Activated CD4-positive, alpha-beta T cell treated with anti-CD3 and anti-CD28 coated beads, Interleukin-2, amount 10 ng/mL, durations not matched to agents 7 days and 5 days (primary cell): ENCODE results near the gene IBA57. TPM values are rescaled to one million over a fixed set of nuclear protein-coding genes. Genes with fewer than 3 reads are reported as not detected.

Source experiments
- CTCF ChIA-PET: fragments of 350-600 bp; sonication (Branson Sonifier 250); formaldehyde crosslinking; loops from one replicate; lab custom pipeline; 2021; ENCODE audit warnings: antibody characterized with exemption; lab: Charles Lee
- POLR2A ChIA-PET: fragments of 350-600 bp; sonication (Branson Sonifier 250); formaldehyde crosslinking; loops from one replicate; lab custom pipeline; 2021; ENCODE audit warnings: antibody characterized with exemption; lab: Charles Lee
- DNase-seq: peaks from one replicate; pipeline ENCODE4 v3.0.0-alpha.2; 2020
- H3K27ac Mint-ChIP-seq: one replicate; pipeline ENCODE4 v1.8.0; 2021; ENCODE audit warnings: mild to moderate bottlenecking, moderate library complexity, mixed read lengths
- H3K27me3 Mint-ChIP-seq: one replicate; pipeline ENCODE4 v1.8.0; 2021; ENCODE audit warnings: mixed read lengths
- H3K36me3 Mint-ChIP-seq: one replicate; pipeline ENCODE4 v1.8.0; 2021; ENCODE audit warnings: low read depth, mixed read lengths
- H3K4me1 Mint-ChIP-seq: one replicate; pipeline ENCODE4 v1.8.0; 2021; ENCODE audit warnings: mixed read lengths
- H3K4me3 Mint-ChIP-seq: one replicate; pipeline ENCODE4 v1.8.0; 2021; ENCODE audit warnings: mild to moderate bottlenecking, moderate library complexity, mixed read lengths
- H3K9me3 Mint-ChIP-seq: one replicate; pipeline ENCODE4 v1.8.0; 2021; ENCODE audit warnings: mixed read lengths
- total RNA-seq, 2 experiments: library from RNA; stranded (reverse); gene quantifications; one replicate each; pipeline ENCODE4 v1.2.3, GENCODE V29; 2021

Gene IBA57
- total RNA-seq, 2 experiments from 2014 or later, result 6.4 to 8.2 TPM

DNA sequence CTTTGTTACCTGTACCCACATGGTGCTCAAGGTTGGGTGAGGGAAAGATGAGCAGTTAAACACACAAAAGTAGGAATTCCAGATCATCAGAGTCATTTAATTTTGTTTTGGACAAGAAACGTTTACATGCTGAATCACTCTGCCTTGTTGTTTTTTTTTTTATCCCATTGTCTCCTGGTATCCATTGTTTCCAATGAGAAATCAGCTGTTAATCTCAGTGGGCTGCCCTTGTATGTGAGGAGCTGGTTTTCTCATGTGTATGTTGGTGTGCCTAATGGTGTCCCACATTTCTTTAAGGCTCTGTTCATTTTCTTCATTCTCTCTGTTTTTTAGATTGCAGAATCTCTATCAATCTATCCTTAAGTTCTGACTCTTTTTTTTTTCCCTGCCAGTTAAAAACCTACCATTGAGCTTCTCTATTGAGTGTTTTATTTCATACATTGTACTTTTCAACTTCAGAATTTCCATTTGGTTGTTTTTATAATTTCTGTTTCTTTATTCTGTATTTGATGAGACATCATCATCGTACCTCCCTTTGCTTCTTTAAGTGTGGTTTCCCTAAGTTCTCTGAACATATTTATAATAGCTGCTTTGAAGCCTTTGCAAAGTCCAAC lies 33.5 kb downstream of the IBA57 start:
- ChIA-PET CTCF (interaction anchor here (0.9 kb wide), 1 partner anchor 10 kb away, joined by 3 read pairs; no protein-coding TSS in a partner anchor), POLR2A (no interaction called here)
- Mint-ChIP-seq H3K4me1 (no peaks in the 10 kb centered on the region), H3K27ac (no peak overlapping the region), H3K9me3 (peaks cover 18% of the 10 kb centered on the region), H3K27me3 (peaks cover 8% of the 10 kb centered on the region), H3K36me3 (peaks cover 11% of the 10 kb centered on the region), H3K4me3 (no peak overlapping the region)
- no peak for DNase-seq

DNA sequence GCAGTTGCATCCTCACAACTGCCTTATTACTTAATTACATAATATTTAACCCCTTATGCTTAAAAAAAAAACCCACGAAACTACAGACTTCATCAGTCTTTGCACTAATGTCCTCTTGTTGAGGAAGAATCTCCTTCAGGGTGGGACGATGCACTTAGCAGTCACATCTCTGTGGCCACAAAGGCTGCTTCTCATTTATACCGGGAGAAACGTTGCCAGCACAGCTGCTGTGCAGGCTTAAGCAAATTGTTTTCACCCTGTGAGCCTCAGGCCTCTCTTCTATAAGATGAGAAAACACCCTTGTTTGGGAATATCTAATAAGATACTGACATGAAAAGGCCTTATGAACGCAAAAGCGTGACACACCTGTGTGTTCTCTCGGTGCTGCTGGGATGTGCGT lies 39.4 kb downstream of the IBA57 start:
- no peak for DNase-seq
- ChIA-PET POLR2A (no interaction called here), CTCF (no interaction called here)
- no peak overlapping the region for H3K27ac Mint-ChIP-seq
- H3K27me3 Mint-ChIP-seq, result peaks cover 14% of the 10 kb centered on the region
- H3K9me3 Mint-ChIP-seq, result peaks cover 3% of the 10 kb centered on the region
- H3K4me3 Mint-ChIP-seq, result no peak overlapping the region
- H3K4me1 Mint-ChIP-seq, result no peaks in the 10 kb centered on the region
- H3K36me3 Mint-ChIP-seq, result no peaks in the 10 kb centered on the region

DNA sequence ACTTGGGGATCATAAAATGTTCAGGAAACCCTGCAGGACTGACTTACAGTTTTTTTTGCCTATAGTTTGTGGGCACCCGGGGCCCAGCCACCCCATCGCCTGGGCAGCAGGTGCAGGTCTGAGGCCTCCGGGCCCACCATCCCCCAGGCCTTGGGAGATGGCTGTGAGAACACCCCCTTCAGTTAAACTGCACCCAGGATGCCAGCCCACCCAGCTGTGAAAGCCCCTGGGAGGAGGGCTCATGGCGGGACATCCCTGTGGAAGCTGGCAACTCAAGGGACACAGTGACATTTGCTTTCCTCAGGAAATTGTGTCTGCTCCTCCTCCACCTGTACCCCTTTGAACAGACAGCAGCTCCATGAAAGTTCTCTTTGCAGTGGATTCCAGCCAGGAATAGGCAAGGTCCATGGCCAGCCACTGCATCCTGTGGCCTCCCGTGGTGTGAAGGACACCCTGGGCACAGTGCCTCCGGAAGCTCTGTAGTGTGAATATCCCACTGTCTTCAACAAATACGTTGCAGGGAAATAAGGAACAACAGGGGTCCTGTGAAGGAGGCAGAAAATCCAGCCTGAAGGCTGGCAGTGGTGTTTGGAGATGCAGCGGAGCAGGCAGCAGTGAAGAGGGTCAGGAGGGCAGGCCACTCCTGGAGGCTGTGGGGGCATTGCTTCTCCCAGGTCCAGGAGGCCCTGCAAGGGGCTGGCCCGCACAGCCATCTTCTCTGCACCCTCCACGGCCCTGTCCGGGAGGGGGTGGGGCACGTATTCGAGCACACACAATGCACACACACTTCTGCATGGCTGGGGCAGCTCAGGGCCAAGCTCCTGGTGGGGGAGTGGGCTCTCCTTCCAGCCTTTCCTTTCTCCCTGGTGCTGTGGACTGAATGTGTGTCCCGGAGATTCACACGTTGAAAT lies 40.2 kb downstream of the IBA57 start:
- Mint-ChIP-seq H3K27me3 (peaks cover 14% of the 10 kb centered on the region), H3K36me3 (no peaks in the 10 kb centered on the region), H3K4me3 (no peak overlapping the region), H3K9me3 (no peaks in the 10 kb centered on the region), H3K4me1 (no peaks in the 10 kb centered on the region), H3K27ac (no peak overlapping the region)
- ChIA-PET CTCF (no interaction called here), POLR2A (no interaction called here)
- no peak for DNase-seq

DNA sequence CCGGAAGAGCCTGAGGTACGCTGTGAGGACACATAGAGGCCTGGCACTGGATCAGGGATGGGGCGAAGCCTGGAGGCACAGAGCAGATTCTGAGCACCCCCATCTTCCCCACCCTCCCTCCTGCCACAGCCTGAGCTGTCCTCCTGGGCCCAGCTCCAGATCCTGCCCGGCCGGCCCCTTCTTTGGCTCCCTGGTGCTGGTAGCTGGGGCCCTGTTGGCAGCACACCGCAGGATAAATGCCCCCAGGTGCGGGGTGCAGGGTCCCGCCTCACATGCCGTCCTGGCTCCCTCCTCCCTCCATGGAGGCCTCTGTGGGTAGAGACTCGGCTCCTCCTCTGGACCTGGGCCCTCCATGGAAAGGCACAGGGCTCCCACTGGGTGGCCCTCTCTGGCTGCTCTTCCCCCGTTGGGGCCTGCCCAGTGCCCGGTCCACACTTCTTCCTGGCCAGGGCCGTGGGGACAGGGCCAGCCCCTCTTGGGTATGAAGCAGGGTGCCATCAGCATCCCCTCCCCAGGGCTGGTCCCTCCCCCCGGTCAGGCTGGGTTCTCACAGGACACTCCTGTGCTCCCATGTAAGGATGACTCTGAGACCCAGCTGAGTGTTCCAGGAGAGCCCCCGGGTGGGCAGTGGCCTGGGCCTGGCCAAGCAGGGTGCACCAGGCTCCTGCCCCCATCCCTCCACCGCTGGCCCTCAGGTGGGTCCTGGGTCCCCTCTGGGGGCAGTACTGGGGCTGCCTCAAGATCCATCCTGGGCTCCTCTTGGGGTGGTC lies 41.2 kb downstream of the IBA57 start:
- DNase-seq, result no peak
- Mint-ChIP-seq H3K4me1 (no peaks in the 10 kb centered on the region), H3K36me3 (no peaks in the 10 kb centered on the region), H3K4me3 (no peak overlapping the region), H3K27me3 (peaks cover 14% of the 10 kb centered on the region), H3K27ac (no peak overlapping the region), H3K9me3 (no peaks in the 10 kb centered on the region)
- POLR2A ChIA-PET, result no interaction called here
- CTCF ChIA-PET, result no interaction called here

DNA sequence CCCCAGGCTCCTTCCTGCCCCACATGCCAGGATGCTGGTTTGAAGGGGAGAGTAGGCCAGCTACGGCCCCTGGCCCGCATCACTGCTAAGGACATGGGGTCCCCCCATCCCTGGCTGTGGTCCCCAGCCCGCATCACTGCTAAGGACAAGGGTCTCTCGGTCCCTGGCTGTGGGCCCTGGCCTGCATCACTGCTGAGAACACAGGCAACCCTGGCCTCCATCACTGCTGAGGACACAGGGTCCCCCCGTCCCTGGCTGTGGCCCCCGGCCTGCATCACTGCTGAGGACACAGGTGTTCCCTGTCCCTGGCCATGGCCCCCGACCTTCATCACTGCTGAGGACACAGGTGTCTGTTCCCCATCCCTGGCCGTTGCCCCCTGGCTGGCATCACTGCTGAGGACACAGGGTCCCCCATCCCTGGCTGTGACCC lies 41.8 kb downstream of the IBA57 start:
- H3K4me1 Mint-ChIP-seq, result no peaks in the 10 kb centered on the region
- no peak overlapping the region for H3K27ac Mint-ChIP-seq
- peaks cover 14% of the 10 kb centered on the region for H3K27me3 Mint-ChIP-seq
- no peaks in the 10 kb centered on the region for H3K9me3 Mint-ChIP-seq
- no peak overlapping the region for H3K4me3 Mint-ChIP-seq
- H3K36me3 Mint-ChIP-seq, result no peaks in the 10 kb centered on the region
- DNase-seq, result no peak
- ChIA-PET CTCF (no interaction called here), POLR2A (no interaction called here)

DNA sequence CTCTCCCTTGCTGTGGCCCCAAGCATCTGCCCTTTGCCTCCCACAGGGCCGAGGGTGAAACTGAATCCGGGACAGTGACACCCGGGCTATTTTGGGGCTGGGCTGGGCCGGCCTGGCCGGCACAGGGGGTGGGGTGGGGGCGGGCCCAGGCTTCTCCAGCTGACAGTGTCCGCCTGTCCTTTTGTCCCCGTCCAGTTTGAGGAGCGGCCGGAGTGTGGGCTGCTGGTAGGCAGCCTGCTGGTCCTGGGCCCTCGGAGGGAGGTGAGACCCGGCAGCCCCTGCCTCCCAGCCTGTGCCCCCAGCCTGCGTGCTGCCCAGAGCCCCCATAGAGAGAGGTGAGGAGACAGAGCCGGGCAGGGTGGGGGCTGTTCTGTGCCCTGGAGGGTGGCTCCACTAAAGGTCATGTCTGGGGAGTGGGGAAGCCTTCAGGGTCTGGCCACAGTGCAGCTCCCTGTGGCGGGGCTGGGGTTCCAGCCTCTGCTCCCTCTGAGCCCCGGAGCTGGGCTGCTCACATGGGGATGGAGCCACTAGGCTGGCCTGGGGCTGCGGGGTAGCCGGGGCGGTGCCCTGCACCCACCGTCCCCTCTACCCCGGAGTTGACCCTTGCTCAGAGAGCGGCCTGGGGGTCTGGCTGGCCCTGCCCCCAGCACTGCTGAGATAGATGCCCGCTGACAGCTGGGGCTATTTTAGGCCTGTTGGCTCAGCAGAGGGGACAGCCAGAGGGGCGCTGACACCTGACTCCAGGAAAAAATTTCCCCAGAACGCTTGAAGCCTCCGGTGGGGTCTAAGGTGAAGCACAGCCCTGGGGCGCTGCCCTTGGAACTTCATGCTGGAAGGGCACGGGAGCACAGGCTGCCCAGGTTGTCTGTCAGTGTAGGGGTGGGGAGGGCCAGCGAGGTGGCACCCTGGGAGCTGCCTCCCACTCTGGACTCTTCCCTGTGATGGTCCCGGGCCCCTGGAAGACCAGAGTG lies 42.5 kb downstream of the IBA57 start, which contains the start of gene OBSCN:
OBSCN (plus strand) TSS at position 194 of the 971 bp plus-strand sequence. CDS start 3,740 bp downstream, outside the sequence.
- Mint-ChIP-seq H3K4me1 (no peaks in the 10 kb centered on the region), H3K27me3 (peaks cover 14% of the 10 kb centered on the region), H3K4me3 (no peak within 1 kb of the TSS), H3K27ac (no peak within 1 kb of the TSS), H3K36me3 (no peaks in the 10 kb centered on the region), H3K9me3 (no peaks in the 10 kb centered on the region)
- POLR2A ChIA-PET, result no interaction called here
- CTCF ChIA-PET, result interaction anchor here (0.9 to 1.1 kb wide), 2 partner anchors 9 to 285 kb away, joined by 3 read pairs; no protein-coding TSS in a partner anchor
- no peak for DNase-seq

DNA sequence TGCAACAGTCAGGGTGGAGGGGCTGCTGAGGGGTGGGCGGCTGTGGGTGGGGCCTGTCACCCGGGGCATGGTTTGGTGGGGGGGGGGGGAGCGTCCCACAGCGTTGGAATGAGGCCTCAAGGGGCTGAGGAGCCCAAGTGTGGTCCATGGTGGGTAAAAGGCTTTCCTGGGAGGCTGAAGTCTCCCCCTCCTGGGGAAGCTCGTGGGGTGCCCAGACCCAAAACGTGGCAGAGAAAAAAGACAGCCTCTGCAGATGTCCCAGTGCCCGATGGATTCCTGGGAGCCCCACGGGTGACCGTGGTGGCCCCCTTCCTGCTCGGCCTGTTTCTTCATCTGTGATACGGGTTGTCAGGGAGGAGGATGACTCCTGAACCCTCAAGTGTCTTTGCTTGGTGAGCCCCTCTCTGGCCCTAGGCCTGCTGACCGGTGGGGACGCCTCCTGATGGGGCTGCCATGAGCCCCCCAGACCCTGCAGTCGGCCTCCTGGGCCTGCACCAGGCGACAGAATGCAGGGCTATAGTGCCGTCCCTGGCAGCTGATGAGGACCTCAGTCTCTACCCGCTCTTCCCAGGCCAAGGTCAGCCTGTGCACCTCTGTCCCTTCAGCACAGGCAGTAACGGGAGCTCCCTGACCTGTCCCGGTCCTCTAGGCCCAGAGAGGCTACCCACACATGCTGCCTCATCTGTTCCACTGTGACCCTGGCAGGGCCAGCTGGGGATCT lies 43.4 kb downstream of the IBA57 start:
- peaks cover 7% of the 10 kb centered on the region for H3K27me3 Mint-ChIP-seq
- no peak for DNase-seq
- H3K36me3 Mint-ChIP-seq, result no peaks in the 10 kb centered on the region
- CTCF ChIA-PET, result interaction anchor here (0.9 to 1.5 kb wide), 4 partner anchors 9 to 306 kb away, joined by 3 read pairs; no protein-coding TSS in a partner anchor
- POLR2A ChIA-PET, result no interaction called here
- H3K27ac Mint-ChIP-seq, result no peak overlapping the region
- no peak overlapping the region for H3K4me3 Mint-ChIP-seq
- peaks cover 2% of the 10 kb centered on the region for H3K4me1 Mint-ChIP-seq
- H3K9me3 Mint-ChIP-seq, result no peaks in the 10 kb centered on the region

DNA sequence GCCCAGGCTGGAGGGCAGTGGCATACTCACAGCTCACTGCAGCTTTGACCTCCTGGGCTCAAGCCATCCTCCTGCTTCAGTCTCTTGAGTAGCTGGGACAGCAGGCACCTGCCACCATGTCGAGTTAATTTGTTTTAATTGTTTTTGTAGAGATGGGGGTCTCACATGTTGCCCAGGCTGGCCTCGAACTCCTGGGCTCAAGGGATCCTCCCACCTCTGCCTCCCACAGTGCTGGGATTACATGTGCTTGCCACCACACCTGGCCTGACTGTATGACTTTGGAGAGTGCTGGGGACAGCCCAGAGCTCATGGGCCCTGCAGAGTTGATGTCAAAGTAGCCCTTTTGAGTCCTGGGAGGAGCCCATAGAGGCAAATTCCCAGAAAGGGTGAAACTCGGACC lies 44.1 kb downstream of the IBA57 start:
- no peak overlapping the region for H3K27ac Mint-ChIP-seq

DNA sequence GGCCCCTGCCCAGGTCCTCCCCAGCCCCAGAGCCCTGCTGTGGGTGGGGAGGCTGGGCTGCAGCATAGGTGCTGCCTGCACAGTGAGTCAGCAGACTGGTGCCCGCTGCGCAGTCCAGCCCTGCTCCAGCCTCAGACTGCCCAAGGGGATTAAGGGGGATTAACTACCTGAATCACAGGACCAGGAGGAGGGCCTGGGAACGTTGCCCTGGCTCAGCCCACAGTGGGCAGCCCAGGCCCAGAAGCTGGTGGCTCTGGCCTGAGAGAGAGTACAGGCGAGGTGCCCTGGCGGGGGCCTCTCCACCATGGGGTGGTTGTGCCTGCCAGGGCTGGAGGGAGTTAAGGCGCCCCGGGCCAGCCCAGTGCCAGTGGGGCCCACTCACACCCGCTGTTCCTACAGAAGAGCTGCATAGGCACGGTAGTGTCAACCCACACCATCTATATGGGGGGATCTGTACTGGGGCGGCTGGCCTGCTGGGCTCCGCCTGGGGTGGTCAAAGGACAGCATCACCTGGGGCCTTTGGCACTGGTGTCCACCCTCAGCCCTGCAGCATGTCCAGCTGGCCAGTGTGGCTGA lies 44.6 kb downstream of the IBA57 start:
- H3K27me3 Mint-ChIP-seq, result peaks cover 3% of the 10 kb centered on the region

More for the DNA sequence above, 44.1 kb downstream of the IBA57 start:
- Mint-ChIP-seq H3K27me3 (peaks cover 7% of the 10 kb centered on the region), H3K36me3 (no peaks in the 10 kb centered on the region), H3K4me3 (no peak overlapping the region), H3K9me3 (no peaks in the 10 kb centered on the region), H3K4me1 (peaks cover 2% of the 10 kb centered on the region)
- no peak for DNase-seq
- POLR2A ChIA-PET, result no interaction called here
- CTCF ChIA-PET, result interaction anchor here (1.1 to 1.7 kb wide), 3 partner anchors 44 to 305 kb away, joined by 3 to 4 read pairs (median 3); partner anchors contain the start of gene IBA57

DNA sequence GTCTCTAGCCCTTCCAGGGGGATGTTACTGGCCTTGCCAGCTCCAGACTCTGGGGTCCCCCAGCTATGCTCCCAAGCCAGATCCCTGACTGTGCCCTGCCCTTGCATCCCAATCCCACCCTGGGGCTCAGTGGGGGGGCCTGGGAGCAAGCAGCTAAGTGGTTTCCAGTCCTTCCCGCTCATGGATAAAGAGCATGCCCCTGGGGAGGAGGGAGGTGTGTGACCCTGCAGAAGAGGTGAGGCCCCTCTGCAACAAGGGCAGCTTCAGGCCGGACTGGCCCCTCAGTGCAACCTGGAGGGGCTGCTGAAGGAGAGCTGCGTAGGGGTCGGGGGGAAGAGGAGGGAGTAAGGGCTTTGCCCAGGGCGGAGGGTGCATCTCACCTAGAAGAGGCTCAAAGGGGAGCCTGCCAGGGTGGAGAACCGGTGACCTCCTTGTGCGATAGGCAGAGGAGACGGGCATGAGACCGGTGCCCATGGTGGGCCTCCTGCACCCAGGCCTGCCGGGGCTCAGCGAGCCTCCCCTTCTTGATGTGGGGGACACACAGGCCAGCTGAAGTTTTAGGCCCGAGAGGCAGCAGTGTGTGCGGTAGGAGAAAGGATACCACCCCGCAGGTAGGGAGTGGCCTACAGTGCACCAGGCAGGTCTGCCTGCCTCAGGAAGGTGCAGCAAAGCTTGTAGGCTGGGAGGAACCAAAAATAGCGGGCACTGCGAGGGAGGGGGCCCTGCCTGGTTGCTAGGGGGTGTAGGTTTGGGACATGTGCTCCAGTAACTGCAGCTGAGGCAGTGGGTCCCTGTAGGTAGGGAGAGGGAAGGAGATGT lies 45.3 kb downstream of the IBA57 start:
- H3K4me3 Mint-ChIP-seq, result peak overlapping the region; percentile 26
- no peaks in the 10 kb centered on the region for H3K9me3 Mint-ChIP-seq
- no peaks in the 10 kb centered on the region for H3K36me3 Mint-ChIP-seq
- no peak overlapping the region for H3K27ac Mint-ChIP-seq
- H3K4me1 Mint-ChIP-seq, result peaks cover 2% of the 10 kb centered on the region
- H3K27me3 Mint-ChIP-seq, result peaks cover 2% of the 10 kb centered on the region
- ChIA-PET POLR2A (no interaction called here), CTCF (interaction anchor here (1.5 to 1.8 kb wide), 3 partner anchors 46 to 80 kb away, joined by 3 to 4 read pairs (median 4); partner anchors contain the start of gene IBA57)
- no peak for DNase-seq

More for the DNA sequence above, 44.6 kb downstream of the IBA57 start:
- H3K9me3 Mint-ChIP-seq, result no peaks in the 10 kb centered on the region
- H3K4me3 Mint-ChIP-seq, result no peak overlapping the region
- CTCF ChIA-PET, result interaction anchor here (1.5 to 1.8 kb wide), 3 partner anchors 45 to 79 kb away, joined by 3 to 4 read pairs (median 4); partner anchors contain the start of gene IBA57
- DNase-seq, result no peak
- H3K4me1 Mint-ChIP-seq, result peaks cover 2% of the 10 kb centered on the region
- H3K27ac Mint-ChIP-seq, result no peak overlapping the region
- POLR2A ChIA-PET, result no interaction called here
- no peaks in the 10 kb centered on the region for H3K36me3 Mint-ChIP-seq
